Measurements from ENCODE around the gene METAP1D.
"Not testable (repeated sequence)": the region's sequence is repeated elsewhere in the genome, so short reads cannot be mapped to it uniquely, and the experiment has no call there.

METAP1D gene
- 5.4 to 8.9 reads per million in 2 donors for total RNA-seq

- DNase-seq, result peak; percentile 75
Measured at GRCh38 chr2:171999604-172000469, at the start of gene METAP1D. Gene METAP1D (plus strand): TSS chr2:171999953. CDS start chr2:171999970, 17 bp downstream.

GRCh38 chr2:171952276-171952675 lies 47.5 kb upstream of the METAP1D start:
- no peak for DNase-seq

DNA sequence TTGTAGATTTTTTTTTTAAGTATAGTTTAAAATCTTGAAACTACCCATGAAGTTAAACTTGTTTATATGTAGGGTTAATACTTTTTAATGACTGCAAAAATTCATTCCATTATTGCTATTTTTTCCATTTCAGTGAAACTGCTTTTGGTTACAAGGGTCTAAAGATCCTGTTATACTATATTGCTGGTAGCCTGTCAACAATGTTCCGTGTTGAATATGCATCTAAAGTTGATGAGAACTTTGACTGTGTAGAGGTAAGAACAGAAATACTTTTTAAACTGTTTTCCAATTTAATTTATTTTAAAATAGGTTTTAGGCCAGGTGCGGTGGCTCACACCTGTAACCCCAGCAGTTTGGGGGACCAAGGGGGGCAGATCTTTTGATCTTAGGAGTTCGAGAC lies 47.0 kb upstream of the METAP1D start:
- DNase-seq, result no peak

GRCh38 chr2:171956135-171956825 lies 43.5 kb upstream of the METAP1D start:
- no peak for DNase-seq

- DNase-seq, result no peak
Measured at GRCh38 chr2:171957061-171957460, 42.7 kb upstream of the METAP1D start.

GRCh38 chr2:171958475-171958874 lies 41.3 kb upstream of the METAP1D start:
- no peak for DNase-seq

GRCh38 chr2:171959998-171960397 lies 39.8 kb upstream of the METAP1D start:
- no peak for DNase-seq

GRCh38 chr2:171960570-171960969 lies 39.2 kb upstream of the METAP1D start:
- DNase-seq, result no peak

DNA sequence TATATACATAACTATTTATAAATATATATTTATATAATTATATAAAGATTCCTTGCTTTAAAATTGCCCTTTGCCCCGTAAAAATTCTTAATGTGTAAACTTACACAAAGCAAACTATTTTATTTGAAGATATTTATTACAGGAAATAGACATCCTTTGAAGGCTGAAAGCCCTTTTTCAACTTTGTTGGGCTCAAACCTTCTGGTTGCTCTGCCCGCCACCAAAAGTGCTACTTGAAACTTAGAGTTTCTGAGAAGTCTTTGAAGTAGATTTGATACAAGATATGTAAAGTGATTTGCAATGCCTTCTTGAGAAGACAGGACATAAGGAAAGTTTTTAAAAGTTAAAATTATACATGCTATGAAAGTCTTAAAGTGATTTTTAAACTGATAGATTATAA lies 36.6 kb upstream of the METAP1D start:
- DNase-seq, result no peak

GRCh38 chr2:171964308-171964707 lies 35.4 kb upstream of the METAP1D start:
- no peak for DNase-seq

DNA sequence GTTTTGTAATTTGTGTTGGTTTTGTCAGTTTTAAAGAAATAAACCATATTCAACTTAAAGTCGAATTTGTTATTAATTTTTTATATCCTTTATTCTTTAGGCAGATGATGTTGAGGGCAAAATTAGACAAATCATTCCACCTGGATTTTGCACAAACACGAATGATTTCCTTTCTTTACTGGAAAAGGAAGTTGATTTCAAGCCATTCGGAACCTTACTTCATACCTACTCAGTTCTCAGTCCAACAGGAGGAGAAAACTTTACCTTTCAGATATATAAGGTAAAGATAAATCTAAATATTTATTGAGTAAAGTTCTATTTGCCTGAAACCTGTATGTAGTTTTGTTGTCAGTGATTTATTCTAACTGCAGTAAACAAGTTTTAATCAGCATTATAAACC lies 34.5 kb upstream of the METAP1D start:
- no peak for DNase-seq

- no peak for DNase-seq
Measured at GRCh38 chr2:171965661-171966060, 34.1 kb upstream of the METAP1D start.

DNA sequence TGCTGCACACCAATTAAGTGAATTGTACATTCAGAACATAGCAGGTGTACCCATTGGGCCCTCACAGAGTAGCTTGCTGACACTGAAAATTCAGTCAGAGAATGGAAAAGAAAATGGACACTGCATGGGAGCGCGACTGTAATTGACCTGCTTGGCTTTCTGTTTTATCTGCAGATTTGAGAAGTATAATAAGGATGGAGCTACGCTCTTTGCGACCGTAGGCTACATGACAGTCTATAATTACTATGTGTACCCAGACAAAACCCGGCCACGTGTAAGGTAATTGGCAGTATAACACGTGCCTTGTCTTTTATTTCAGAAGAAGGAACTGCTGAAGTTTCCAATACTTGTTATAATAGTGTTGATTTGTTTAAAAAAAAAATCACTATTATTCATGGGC lies 33.5 kb upstream of the METAP1D start:
- no peak for DNase-seq

GRCh38 chr2:171966688-171967087 lies 33.1 kb upstream of the METAP1D start:
- no peak for DNase-seq

DNA sequence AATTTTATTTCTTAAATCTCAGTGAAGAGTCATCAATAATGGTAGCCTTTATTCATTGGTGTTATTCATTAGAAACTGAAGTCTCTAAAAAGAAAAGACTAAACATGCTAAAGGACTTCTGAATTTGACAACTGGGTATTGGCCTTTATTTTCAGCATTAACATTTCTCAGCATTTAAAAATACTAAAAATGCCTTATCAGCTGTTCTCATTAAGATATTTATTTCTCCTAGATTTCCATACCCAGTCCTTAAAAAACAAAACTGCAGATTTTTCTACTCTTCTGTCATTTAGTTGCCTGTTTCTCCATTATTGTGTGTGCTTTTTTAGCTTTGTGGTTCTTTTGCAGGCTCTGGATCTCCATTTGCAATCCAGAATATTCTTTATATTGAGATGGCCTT lies 31.2 kb upstream of the METAP1D start:
- no peak for DNase-seq

DNA sequence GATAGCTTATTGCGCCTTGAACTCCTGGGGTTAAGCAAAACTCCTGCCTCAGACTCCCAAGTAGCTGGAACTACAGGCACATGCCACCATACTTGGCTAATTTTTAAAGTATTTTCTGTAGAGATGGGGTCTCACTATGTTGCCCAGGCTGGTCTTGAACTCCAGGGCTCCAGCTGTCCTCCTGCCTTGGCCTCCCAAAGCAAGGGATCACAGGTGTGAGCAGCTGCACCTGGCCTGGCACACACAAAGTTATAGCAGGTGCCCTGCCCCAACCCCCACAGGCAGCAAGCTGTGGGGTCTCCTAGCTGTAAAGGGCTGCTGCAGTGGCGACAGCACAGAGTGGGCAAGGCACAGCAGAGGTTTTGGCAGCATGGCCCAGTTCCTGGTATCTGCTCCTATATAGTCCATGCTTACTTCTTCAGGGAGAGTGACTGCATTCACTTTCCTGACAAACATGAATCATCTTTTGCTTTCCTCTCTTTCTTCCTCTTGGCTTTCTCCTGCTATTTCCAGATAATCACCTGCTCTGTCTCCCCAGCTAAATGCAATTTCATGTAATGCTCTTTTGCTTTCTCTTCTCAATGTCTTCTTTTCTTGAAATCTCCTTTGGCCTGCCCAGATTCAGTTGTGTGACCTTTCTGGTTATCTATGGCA lies 27.3 kb upstream of the METAP1D start:
- no peak for DNase-seq

GRCh38 chr2:171979103-171979502 lies 20.6 kb upstream of the METAP1D start:
- no peak for DNase-seq

DNA sequence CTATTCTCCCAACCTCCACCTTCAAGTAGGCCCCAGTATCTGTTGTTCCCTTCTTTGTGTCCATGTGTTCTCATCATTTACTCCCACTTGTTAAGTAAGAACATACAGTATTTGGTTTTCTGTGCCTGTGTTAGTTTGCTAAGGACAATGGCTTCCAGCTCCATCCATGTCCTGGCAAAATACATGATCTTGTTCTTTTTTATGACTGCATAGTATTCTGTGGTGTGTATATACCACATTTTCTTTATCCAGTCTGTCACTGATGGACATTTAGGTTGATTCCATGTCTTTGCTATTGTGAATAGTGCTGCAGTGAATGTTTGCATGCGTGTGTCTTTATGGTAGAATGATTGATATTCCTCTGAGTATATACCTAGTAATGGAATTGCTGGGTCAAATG lies 15.8 kb upstream of the METAP1D start:
- not testable (repeated sequence) for DNase-seq

DNA sequence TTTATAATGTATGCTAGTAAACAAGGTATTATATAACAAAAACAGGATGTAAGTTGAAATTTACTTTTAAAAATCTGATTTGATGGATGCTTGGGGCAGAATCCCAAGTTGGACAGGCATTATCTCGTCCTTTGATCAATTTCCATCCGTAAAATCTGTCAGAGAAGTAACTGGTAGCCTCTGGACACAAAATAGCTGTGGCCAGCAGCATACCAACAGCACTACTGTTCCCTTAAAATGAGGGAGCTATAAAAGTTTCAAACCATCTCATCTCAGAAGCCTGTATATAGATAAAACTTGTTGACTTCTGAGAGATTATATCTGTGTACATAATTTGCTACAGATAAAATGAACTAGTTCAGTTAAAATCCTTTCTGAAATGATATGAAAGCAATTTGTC lies 14.7 kb upstream of the METAP1D start:
- DNase-seq, result no peak

DNA sequence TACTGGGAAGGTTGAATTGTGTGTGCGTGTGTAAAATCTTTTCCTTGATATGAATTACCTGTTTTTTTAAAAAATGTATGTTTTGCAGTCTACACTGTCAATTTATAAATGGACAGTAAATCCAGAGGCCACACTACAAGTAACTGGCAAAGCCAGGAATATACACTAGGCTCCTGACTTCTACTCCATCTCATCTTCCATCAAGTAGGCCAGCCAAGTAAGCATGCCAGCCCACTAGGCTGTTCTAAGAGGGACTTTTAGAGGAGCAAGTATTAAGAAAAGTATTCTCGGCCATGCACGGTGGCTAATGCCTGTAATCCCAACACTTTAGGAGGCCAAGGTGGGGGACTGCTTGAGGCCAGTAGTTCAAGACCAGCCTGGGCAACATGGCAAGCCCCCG lies 13.0 kb upstream of the METAP1D start:
- no peak for DNase-seq

DNA sequence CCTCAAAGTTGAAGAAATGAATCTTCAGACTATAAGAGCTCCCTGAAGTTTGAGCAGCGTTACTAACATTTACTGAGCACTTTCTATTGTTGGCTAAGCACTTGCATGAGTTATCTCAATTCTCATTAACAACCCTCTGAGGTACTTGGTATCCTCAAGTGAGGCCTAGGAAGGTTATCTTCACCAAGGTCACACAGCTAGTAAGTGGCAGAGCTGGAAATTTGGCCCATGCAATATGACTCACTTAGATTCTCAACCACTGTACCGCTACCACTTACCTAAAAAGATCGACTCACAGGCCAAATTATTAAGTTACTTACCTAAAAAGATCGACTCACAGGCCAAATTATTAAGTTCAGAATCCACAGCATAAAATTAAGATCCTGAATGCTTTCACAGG lies 8.7 kb upstream of the METAP1D start:
- no peak for DNase-seq

- no peak for DNase-seq
Measured at GRCh38 chr2:171995586-171995985, 4.2 kb upstream of the METAP1D start.

- DNase-seq, result no peak
Measured at GRCh38 chr2:171996021-171996420, 3.7 kb upstream of the METAP1D start.

DNA sequence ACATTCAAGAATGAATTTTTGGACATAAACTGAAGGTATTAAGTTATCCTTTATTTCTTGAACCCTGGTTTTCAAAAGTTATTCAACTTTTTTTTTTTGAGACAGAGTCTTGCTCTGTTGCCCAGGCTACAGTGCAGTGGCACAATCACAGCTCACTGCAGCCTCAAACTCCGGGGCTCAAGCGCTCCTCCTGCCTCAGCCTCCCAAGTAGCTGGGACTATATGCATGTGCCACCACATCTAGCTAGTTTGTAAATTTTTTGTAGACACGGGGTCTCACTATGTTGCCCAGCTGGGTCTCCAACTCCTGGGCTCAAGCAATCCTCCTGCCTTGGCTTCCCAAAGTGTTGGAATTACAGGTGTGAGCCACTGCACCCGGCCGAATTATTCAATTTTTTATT lies 2.7 kb upstream of the METAP1D start:
- not testable (repeated sequence) for DNase-seq
